Measurements from ENCODE around the gene SLC16A12. TPM values are rescaled to one million over a fixed set of nuclear protein-coding genes. Genes with fewer than 3 reads are reported as not detected.

The SLC16A12 gene
- total and polyA plus RNA-seq, 8 donors: 6.0 to 38.2 (median 23.6) TPM

GRCh38 chr10:89503151-89503550, 32.2 kb downstream of the SLC16A12 start:
- DNase-seq: no peak
- no peak for FAIRE-seq
- no peak for TF ChIP-seq CTCF (IDR thresholded peaks at IDR 0.05)
- Histone ChIP-seq H3K9me3 (no peaks in the 10 kb centered on the region), H3K4me3 (no peak overlapping the region), H3K27ac (no peak overlapping the region), H3K27me3 (no peaks in the 10 kb centered on the region), H3K4me1 (peaks cover 0 to 10% (median 7%) of the 10 kb centered on the region in 3 donors), H3K36me3 (no peaks in the 10 kb centered on the region)
- 87 to 94% methylated on average over 3 of the region's 3 CpGs for WGBS, 2 donors
- intact Hi-C loops (cut with DNase I): no loop called here
- ATAC-seq: peak in 2 of 4 donors; percentile 14 to 16

- intact Hi-C loops (cut with DNase I): no loop called here
- H3K27ac ChIP-seq: no peak overlapping the region
- H3K9me3 ChIP-seq: no peaks in the 10 kb centered on the region
- TF ChIP-seq CTCF (IDR thresholded peaks at IDR 0.05): no peak
- WGBS, 2 donors: 34 to 53% methylated on average over 1 of the region's 1 CpG
- peaks cover 0 to 10% (median 7%) of the 10 kb centered on the region in 3 donors for H3K4me1 ChIP-seq
- H3K27me3 ChIP-seq: no peaks in the 10 kb centered on the region
- DNase-seq (peak in 1 of 6 donors; percentile 30), ATAC-seq (peak; percentile 58 to 92 (median 88)), FAIRE-seq (no peak)
- H3K4me3 ChIP-seq: no peak overlapping the region
- H3K36me3 ChIP-seq: no peaks in the 10 kb centered on the region
Measured at GRCh38 chr10:89502549-89502948, 32.8 kb downstream of the SLC16A12 start.

GRCh38 chr10:89494575-89494974, 40.8 kb downstream of the SLC16A12 start:
- H3K9me3 ChIP-seq: no peaks in the 10 kb centered on the region
- no peaks in the 10 kb centered on the region for H3K36me3 ChIP-seq
- H3K27ac ChIP-seq: no peak overlapping the region
- no peak overlapping the region for H3K4me3 ChIP-seq
- intact Hi-C loops (cut with DNase I): no loop called here
- DNase-seq (no peak), ATAC-seq (peak in 1 of 4 donors; percentile 25), FAIRE-seq (no peak)
- no peak for TF ChIP-seq CTCF (IDR thresholded peaks at IDR 0.05)
- H3K4me1 ChIP-seq: peaks cover 0 to 5% (median 0%) of the 10 kb centered on the region in 3 donors
- no peaks in the 10 kb centered on the region for H3K27me3 ChIP-seq
- 80 to 86% methylated on average over 3 of the region's 3 CpGs for WGBS, 2 donors

GRCh38 chr10:89494068-89494467, 41.3 kb downstream of the SLC16A12 start:
- Histone ChIP-seq H3K27me3 (no peaks in the 10 kb centered on the region), H3K4me3 (no peak overlapping the region), H3K36me3 (no peaks in the 10 kb centered on the region), H3K27ac (no peak overlapping the region), H3K4me1 (peaks cover 0 to 5% (median 0%) of the 10 kb centered on the region in 3 donors), H3K9me3 (no peaks in the 10 kb centered on the region)
- intact Hi-C loops (cut with DNase I): no loop called here
- DNase-seq (no peak), ATAC-seq (no peak), FAIRE-seq (no peak)
- 43 to 54% methylated on average over 5 of the region's 5 CpGs for WGBS, 2 donors
- TF ChIP-seq CTCF (IDR thresholded peaks at IDR 0.05): no peak

- no peak for FAIRE-seq
- Histone ChIP-seq H3K27ac (no peak overlapping the region), H3K36me3 (no peaks in the 10 kb centered on the region), H3K4me1 (peaks cover 0 to 5% (median 0%) of the 10 kb centered on the region in 3 donors), H3K9me3 (no peaks in the 10 kb centered on the region), H3K4me3 (no peak overlapping the region), H3K27me3 (no peaks in the 10 kb centered on the region)
- intact Hi-C loops (cut with DNase I): no loop called here
- no peak for DNase-seq
- TF ChIP-seq CTCF (IDR thresholded peaks at IDR 0.05): no peak
- ATAC-seq: no peak
- 71 to 76% methylated on average over 2 of the region's 2 CpGs for WGBS, 2 donors
Measured at GRCh38 chr10:89491932-89492331, 43.5 kb downstream of the SLC16A12 start.
